GM04504 (cell line): ENCODE data around the gene AAMP.

ENCODE experiments used
- DNase-seq: peaks from one replicate; pipeline ENCODE4 v3.0.0-alpha.2; 2012; ENCODE audit warnings: low read depth

The AAMP gene

GRCh38 chr2:218293715-218294429 lies 23.9 kb upstream of the AAMP start:
- DNase-seq = no peak

GRCh38 chr2:218292048-218293014 lies 22.4 kb upstream of the AAMP start, which contains the start of gene TMBIM1:
Gene TMBIM1, minus strand, starts transcription at chr2:218292503. Its CDS starts 10,362 bp downstream, at chr2:218282141.
- DNase-seq = no peak

GRCh38 chr2:218291318-218292047 lies 21.5 kb upstream of the AAMP start:
- DNase-seq = no peak

GRCh38 chr2:218290316-218291261 lies 20.7 kb upstream of the AAMP start:
- DNase-seq = no peak

GRCh38 chr2:218289639-218290315 lies 19.8 kb upstream of the AAMP start:
- DNase-seq = no peak

GRCh38 chr2:218286570-218287459 lies 16.9 kb upstream of the AAMP start:
- DNase-seq = peak; percentile 90

- DNase-seq = no peak
Observed at GRCh38 chr2:218285604-218286003, 15.7 kb upstream of the AAMP start.

- DNase-seq = no peak
Observed at GRCh38 chr2:218284106-218284811, 14.3 kb upstream of the AAMP start.

GRCh38 chr2:218282173-218282991 lies 12.4 kb upstream of the AAMP start:
- no peak for DNase-seq

GRCh38 chr2:218281449-218281848 lies 11.5 kb upstream of the AAMP start:
- DNase-seq = no peak

- no peak for DNase-seq
Observed at GRCh38 chr2:218280260-218280870, 10.4 kb upstream of the AAMP start.

GRCh38 chr2:218278531-218279360 lies 8.8 kb upstream of the AAMP start:
- no peak for DNase-seq

GRCh38 chr2:218277921-218278320 lies 8.0 kb upstream of the AAMP start:
- no peak for DNase-seq

GRCh38 chr2:218276986-218277755 lies 7.2 kb upstream of the AAMP start:
- no peak for DNase-seq

- DNase-seq = no peak
Observed at GRCh38 chr2:218275371-218276072, 5.6 kb upstream of the AAMP start.
